Measurements from ENCODE around the gene CXorf51A.
"Not testable (repeated sequence)": the region's sequence is repeated elsewhere in the genome, so short reads cannot be mapped to it uniquely, and the experiment has no call there.

Gene CXorf51A

DNA sequence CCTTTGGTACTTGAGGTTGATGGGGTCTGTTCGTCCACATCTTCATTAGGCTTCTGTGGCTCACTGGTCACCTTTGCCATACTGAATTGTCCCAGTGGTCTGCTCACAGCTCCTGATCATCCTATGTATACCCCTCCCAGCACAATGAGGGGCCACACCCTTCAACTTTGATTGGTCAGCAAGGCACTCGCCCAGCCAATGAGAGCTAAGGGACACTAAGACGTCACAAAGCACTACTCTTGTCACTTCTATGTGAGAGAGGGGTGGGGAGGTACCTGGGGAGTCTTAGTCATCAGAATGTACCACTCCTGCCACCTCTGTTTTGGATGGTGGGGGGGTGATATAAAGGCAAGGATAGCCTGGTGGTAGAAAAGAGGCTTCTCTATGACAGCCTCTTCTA, at the start of gene CXorf51A:
TSS of gene CXorf51A (minus strand) at position 101 of the 400 bp plus-strand sequence. CDS start at position 80, 21 bp downstream.
- DNase-seq (ENCODE audit: low spot score): not testable (repeated sequence)

- no peak for DNase-seq (ENCODE audit: low spot score)
Observed at GRCh38 chrX:146863566-146863965, 49.0 kb upstream of the CXorf51A start.

DNA sequence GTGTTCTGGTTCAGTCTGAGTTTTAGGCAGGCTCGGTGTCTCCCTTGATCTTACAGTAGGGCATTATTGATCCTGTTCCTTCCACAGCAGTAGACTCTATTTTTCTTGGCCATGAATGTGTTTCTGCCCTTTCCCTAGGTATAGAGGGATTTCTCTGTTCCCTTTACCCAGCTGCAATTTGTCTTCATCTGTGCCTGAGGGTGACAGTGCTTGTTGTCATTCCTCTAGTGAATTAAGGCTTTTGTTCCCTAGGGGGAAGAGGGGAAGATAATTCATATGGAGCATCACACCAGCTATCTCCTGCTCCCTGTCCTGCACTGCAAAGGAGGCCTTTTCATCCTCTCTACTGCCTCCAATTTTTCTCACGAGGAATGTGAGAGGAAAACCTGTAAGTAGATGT, 39.7 kb upstream of the CXorf51A start:
- no peak for DNase-seq (ENCODE audit: low spot score)

- DNase-seq (ENCODE audit: low spot score): no peak
Observed at GRCh38 chrX:146831994-146832393, 17.4 kb upstream of the CXorf51A start.

DNA sequence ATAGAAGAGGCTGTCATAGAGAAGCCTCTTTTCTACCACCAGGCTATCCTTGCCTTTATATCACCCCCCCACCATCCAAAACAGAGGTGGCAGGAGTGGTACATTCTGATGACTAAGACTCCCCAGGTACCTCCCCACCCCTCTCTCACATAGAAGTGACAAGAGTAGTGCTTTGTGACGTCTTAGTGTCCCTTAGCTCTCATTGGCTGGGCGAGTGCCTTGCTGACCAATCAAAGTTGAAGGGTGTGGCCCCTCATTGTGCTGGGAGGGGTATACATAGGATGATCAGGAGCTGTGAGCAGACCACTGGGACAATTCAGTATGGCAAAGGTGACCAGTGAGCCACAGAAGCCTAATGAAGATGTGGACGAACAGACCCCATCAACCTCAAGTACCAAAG, 5.1 kb downstream of the CXorf51A start, which contains the start of gene CXorf51B:
TSS of gene CXorf51B (plus strand) at position 301 of the 400 bp plus-strand sequence. CDS start at position 322, 21 bp downstream.
- DNase-seq (ENCODE audit: low spot score): not testable (repeated sequence)
